AG04449 (cell line): ENCODE measurements around the gene EFCAB5.

Experiments
- CTCF ChIA-PET: fragments of 350-600 bp; formaldehyde crosslinking; extraction: SDS; loops from one replicate; lab custom pipeline; 2021; ENCODE audit warnings: antibody characterized with exemption; lab: Yijun Ruan, JAX
- POLR2A ChIA-PET: fragments of 400-600, 350-600 bp; formaldehyde crosslinking; extraction: SDS; loops from one replicate; lab custom pipeline; 2020; ENCODE audit warnings: antibody characterized with exemption, inconsistent platforms; lab: Yijun Ruan, JAX
- DNase-seq: peaks from one replicate; pipeline ENCODE4 v3.0.0-alpha.2; 2010; ENCODE audit warnings: low read depth, low spot score
- H3K4me3 ChIP-seq: 2 replicates; pipeline ENCODE4 v1.5.1; 2011; ENCODE audit warnings: low read depth, mild to moderate bottlenecking, control low read depth, low read length
- TF ChIP-seq, protein P1 (sequence below): IDR thresholded peaks from one replicate; pipeline ENCODE4 v1.5.1; 2011; ENCODE audit warnings: mild to moderate bottlenecking, moderate library complexity, low read length, control low read depth, inconsistent platforms; ENCODE audit not compliant: insufficient read depth; ENCODE audit errors: missing control alignments

Gene EFCAB5

DNA sequence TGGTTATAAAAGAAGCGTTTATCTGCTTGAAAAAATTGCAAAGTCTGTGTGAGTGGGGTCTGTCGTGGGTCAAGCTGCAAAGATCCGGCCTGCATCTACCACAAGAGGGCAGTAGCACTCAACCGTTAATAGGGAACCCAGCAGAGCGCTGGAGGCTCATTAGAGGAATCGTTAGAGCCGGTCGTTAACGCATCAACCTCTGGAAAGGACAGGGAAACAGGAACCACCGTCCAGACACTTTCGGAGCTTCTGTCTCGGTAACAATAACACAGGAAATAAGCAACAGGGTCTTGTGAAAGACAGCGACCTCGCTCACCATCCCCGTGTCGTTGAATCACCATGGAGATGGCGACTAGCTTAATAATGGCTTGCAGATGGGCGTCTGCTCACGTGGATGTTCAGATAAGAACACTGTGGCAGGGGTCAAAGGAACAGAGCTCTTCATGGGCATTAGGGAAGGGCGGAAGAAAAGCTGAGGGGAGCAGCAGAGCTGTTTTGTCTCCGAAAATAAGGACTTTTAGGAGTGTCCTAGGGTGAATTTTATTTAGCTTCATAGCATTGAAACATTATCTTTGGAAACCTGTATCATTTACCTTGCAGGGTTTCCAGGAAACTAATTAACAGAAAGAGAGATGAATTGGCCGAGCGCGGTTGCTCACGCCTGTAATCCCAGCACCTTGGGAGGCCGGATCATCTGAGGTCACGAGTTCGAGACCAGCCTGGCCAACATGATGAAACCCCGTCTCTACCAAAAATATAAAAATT lies 163.3 kb downstream of the EFCAB5 start:
- ChIA-PET POLR2A (interaction anchor here (0.6 to 1.1 kb wide), 3 partner anchors 9 to 231 kb away, joined by 3 to 5 read pairs (median 4); partner anchors contain the start of gene NSRP1), CTCF (interaction anchor here (0.6 to 9.8 kb wide), 64 partner anchors 9 to 1061 kb away, joined by 3 to 230 read pairs (median 4); partner anchors contain the start of genes BLMH, CRLF3 and NSRP1)
- no peak for DNase-seq
- peak overlapping the region; percentile 60 for H3K4me3 ChIP-seq
- TF ChIP-seq, protein P1, sequence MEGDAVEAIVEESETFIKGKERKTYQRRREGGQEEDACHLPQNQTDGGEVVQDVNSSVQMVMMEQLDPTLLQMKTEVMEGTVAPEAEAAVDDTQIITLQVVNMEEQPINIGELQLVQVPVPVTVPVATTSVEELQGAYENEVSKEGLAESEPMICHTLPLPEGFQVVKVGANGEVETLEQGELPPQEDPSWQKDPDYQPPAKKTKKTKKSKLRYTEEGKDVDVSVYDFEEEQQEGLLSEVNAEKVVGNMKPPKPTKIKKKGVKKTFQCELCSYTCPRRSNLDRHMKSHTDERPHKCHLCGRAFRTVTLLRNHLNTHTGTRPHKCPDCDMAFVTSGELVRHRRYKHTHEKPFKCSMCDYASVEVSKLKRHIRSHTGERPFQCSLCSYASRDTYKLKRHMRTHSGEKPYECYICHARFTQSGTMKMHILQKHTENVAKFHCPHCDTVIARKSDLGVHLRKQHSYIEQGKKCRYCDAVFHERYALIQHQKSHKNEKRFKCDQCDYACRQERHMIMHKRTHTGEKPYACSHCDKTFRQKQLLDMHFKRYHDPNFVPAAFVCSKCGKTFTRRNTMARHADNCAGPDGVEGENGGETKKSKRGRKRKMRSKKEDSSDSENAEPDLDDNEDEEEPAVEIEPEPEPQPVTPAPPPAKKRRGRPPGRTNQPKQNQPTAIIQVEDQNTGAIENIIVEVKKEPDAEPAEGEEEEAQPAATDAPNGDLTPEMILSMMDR: peak; percentile 86

DNA sequence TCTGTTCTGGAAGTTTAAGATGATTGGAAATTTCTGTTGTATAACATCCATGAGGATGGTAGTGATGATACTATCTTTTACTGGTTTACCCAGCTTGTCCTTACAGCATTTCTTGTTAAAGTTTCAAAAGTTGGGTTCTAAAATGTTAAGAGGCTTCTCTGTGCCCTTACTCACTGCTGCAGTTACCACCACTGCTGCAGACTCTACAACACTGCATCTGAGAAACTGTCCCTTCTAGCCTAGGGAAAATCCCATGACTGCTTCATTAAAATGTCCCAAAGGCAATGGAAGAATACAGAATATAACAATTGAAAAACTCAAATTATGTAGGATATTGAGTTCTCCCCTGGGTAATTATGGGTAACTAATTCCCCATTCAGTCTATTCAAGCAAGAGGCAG lies 171.4 kb downstream of the EFCAB5 start:
- no peak for DNase-seq
- TF ChIP-seq, protein P1: no peak
- CTCF ChIA-PET: interaction anchor here (0.9 to 4.3 kb wide), 4 partner anchors 8 to 19 kb away, joined by 3 to 59 read pairs (median 14); no protein-coding TSS in a partner anchor
- POLR2A ChIA-PET: no interaction called here
- H3K4me3 ChIP-seq: no peak overlapping the region

DNA sequence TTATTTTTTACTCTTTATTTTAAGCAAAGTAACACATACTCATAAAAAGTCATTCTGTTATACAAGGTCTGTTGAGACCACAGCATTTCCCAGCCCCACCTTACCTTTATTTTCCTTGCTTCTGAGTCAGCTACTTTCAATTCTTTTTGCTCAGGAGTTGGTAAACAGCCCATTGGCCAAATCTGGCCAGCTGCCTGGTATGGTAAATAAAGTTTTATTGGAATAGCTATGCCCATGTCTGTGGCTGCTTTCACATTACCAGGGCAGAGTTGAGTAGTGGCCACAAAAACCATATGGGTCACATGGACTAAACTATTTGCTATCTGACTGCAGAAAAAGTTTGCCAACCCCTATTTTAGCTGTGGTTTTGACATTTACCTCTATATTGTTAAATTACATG lies 171.8 kb downstream of the EFCAB5 start:
- TF ChIP-seq, protein P1: no peak
- ChIA-PET POLR2A (no interaction called here), CTCF (interaction anchor here (0.9 to 4.3 kb wide), 7 partner anchors 8 to 83 kb away, joined by 3 to 59 read pairs (median 3); no protein-coding TSS in a partner anchor)
- H3K4me3 ChIP-seq: no peak overlapping the region
- DNase-seq: no peak

DNA sequence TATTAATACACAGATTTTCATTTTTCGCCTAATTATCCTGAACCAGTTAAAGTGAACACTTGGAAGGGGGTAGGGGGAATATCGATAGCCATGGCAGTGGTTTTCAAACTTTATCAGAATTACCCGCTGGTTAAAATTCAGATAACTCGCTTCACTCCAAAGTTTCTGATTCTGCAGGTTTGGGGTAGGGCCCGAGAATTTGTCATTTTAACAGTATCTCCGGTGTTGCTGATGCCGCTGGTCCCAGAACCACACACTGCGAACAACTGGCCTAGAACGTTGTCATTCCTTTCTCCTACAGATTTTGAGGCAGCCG lies 174.9 kb downstream of the EFCAB5 start:
- peak overlapping the region; percentile 69 for H3K4me3 ChIP-seq
- CTCF ChIA-PET: interaction anchor here (0.7 to 4.3 kb wide), 3 partner anchors 9 to 115 kb away, joined by 3 to 59 read pairs (median 12); no protein-coding TSS in a partner anchor
- POLR2A ChIA-PET: no interaction called here
- no peak for DNase-seq
- TF ChIP-seq, protein P1: no peak

DNA sequence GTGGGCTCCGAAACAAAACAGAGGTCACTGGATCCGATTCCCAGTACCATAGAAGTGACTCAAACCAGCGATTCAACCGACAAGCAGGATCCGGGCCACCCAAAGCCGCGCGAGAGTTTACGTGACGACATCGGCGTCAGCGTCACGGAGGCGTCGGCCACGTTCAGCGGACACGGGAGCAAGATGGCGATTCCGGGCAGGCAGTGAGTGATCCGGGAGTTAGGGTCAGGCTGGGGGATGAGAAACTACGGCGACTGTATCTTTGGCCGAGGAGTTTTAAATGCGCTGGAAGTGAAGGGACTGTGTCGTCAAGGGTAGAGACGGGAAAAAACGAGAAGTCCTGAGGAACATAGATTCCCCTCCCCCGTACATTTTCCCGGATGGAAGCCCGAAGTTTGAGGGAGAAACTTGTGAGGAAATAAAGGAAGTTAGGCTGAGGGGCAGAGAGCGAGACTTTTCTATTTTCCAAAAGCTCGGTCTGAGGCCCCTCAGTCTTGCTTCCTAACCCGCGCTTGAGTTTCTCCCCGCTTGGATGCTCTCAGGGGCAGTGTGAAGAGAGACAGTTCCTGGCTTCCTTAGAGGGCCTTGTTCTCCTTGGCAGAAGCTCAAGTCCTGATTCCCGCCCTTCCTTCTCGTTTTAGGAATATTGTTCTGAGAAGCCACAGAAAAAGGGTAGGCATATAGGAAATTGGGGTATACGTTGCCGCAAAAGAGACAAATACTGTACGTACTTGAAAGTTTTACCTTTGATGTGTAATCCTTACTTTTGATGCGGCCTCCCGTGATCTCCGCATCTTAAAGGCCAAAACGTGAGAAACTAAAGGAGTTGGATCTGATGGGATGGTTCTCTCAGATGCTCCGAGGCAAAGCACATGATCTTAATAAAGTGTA lies 175.5 kb downstream of the EFCAB5 start, which contains the start of gene NSRP1:
TSS of gene NSRP1 (plus strand) at position 156 of the 891 bp plus-strand sequence. CDS start at position 184, 28 bp downstream.
- ChIA-PET POLR2A (interaction anchor here (1.4 kb wide), 1 partner anchor 12 kb away, joined by 3 read pairs; no protein-coding TSS in a partner anchor), CTCF (interaction anchor here (1.3 to 4.3 kb wide), 5 partner anchors 9 to 168 kb away, joined by 3 to 59 read pairs (median 12); no protein-coding TSS in a partner anchor)
- TF ChIP-seq, protein P1: no peak
- peak within 1 kb of the TSS; percentile 69 for H3K4me3 ChIP-seq
- peak; percentile 65 for DNase-seq
